ENCODE measurements around the gene CADM1.

GRCh38 chr11:115439969-115440540 is 64.2 kb downstream of the CADM1 start:
- no peak for TF ChIP-seq CTCF (conservative IDR thresholded peaks at IDR 0.05 in 1 of 2, IDR thresholded peaks at IDR 0.05 in 1 of 2; ENCODE audit: low read depth in 1 of 2, low read length in 2 of 2)
- TF ChIP-seq EZH2 (IDR thresholded peaks at IDR 0.05; ENCODE audit: low read length, missing control alignments) = no peak
